Central memory CD8-positive, alpha-beta T cell (primary cell): ENCODE measurements around the gene CSNK1A1.
"Not testable (repeated sequence)": the region's sequence is repeated elsewhere in the genome, so short reads cannot be mapped to it uniquely, and the experiment has no call there.

ENCODE experiments used
- ATAC-seq: fragments of 150-1000 bp; cut with Tn5 transposase; replicated peaks from 2 replicates; pipeline ENCODE4 v1.10.0; 2022; ENCODE audit warnings: mild to moderate bottlenecking, moderate FRiP score, moderate number of reproducible peaks; ENCODE audit not compliant: poor library complexity, severe bottlenecking; ENCODE audit errors: extremely low read depth
- DNase-seq, 2 donors: peaks; one replicate each; pipeline ENCODE4 v3.0.0; 2021; ENCODE audit warnings: low spot score in 2 of 2
- H3K27ac Mint-ChIP-seq: one replicate; pipeline ENCODE4 v1.8.0; 2022; ENCODE audit warnings: low read depth, mild to moderate bottlenecking, moderate library complexity, mixed read lengths
- H3K27me3 Mint-ChIP-seq: one replicate; pipeline ENCODE4 v1.8.0; 2022; ENCODE audit warnings: mixed read lengths
- H3K36me3 Mint-ChIP-seq: one replicate; pipeline ENCODE4 v1.8.0; 2022; ENCODE audit warnings: mild to moderate bottlenecking, moderate library complexity, mixed read lengths; ENCODE audit not compliant: insufficient read depth
- H3K4me1 Mint-ChIP-seq: one replicate; pipeline ENCODE4 v1.8.0; 2022; ENCODE audit warnings: mixed read lengths
- H3K4me3 Mint-ChIP-seq: one replicate; pipeline ENCODE4 v1.8.0; 2022; ENCODE audit warnings: mild to moderate bottlenecking, moderate library complexity, mixed read lengths
- H3K9me3 Mint-ChIP-seq: one replicate; pipeline ENCODE4 v1.8.0; 2022; ENCODE audit warnings: mixed read lengths

CSNK1A1 gene

DNA sequence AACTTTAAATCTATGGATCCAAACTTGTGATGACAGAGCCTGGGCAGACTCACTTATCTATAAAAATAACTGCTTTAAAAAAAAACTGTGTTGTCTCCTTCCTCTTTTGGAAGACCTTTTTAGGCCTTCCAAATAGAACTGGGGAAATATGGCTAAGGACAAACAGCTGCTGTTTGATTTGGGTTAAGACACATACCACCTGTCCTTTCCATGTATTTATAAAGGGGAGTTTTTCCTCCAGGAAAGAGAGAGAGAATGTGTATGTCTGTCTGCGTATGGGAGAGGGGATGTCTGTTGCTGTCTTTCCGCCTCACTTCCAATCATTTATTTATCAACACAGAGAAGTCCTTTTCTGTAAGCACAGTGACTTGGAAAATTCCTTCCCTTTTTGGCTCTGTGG is 32.9 kb upstream of the CSNK1A1 start:
- no peak for ATAC-seq
- no peak for DNase-seq

DNA sequence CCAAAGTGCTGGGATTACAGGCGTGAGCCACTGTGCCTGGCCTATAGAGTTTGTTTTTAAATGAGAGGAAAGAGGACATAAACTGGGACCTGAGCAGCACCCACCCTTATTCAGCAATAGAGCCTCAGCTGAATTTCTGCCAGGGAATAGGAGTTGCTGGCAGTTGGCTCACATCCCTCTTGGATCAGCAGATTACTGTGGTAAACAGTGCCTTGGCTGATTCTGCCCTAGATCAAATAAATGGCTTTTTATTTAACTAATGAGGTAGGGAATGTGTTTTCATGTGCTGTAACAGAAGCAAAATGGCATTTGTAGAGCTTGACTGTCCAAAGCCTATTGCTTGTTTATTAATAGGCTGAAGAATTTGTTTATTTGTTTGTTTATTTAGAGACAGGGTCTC is 32.2 kb upstream of the CSNK1A1 start:
- ATAC-seq (no peak), DNase-seq (no peak)
- peaks cover 23% of the 10 kb centered on the region for H3K27me3 Mint-ChIP-seq
- no peak overlapping the region for H3K27ac Mint-ChIP-seq
- H3K4me1 Mint-ChIP-seq, result no peaks in the 10 kb centered on the region
- no peaks in the 10 kb centered on the region for H3K36me3 Mint-ChIP-seq
- no peaks in the 10 kb centered on the region for H3K9me3 Mint-ChIP-seq
- no peak overlapping the region for H3K4me3 Mint-ChIP-seq

More for the DNA sequence above, 32.9 kb upstream of the CSNK1A1 start:
- Mint-ChIP-seq H3K4me3 (no peak overlapping the region), H3K4me1 (no peaks in the 10 kb centered on the region), H3K27me3 (peaks cover 23% of the 10 kb centered on the region), H3K9me3 (no peaks in the 10 kb centered on the region), H3K27ac (no peak overlapping the region), H3K36me3 (no peaks in the 10 kb centered on the region)

DNA sequence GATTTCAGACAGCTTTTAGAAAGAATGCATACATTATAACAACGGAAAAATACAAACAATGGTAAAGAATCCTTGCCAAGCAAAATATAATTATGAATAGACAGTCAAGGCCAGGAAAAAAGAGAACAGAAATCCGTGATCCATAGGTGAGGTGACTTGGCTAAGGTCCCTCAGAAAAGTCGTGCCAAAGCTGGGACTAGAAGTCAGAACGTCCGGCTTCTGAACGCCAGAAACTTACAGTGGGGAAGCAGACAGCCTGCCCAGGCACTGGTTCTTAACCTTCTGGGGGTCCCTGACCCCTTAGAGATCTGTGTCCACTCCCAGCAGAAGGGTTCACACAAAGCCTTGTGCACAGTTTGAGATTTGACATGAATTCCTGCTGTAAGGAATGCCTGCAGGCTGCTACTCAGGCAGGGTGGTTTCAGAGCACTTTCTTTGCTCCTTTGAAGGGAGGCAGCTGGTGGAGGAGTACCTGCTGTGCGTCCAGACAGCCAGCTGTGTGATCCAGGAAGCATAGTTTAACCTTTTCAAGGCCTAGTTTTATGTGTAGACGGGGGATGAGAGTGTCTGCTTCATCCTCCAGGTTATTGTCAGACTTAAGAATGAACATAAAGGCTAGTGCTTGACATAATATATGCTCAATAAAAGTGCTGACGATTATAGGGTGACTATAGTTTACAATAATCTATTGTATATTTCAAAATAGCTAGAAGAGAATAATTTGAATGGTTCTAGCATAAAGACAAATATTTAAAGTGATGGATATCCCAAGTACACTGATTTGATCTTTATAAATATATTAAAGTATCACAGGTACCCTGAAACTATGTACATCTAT is 30.9 kb upstream of the CSNK1A1 start:
- DNase-seq, result no peak
- Mint-ChIP-seq H3K4me3 (peak overlapping the region; percentile 70), H3K36me3 (no peaks in the 10 kb centered on the region), H3K9me3 (no peaks in the 10 kb centered on the region), H3K4me1 (no peaks in the 10 kb centered on the region), H3K27me3 (peaks cover 23% of the 10 kb centered on the region), H3K27ac (no peak overlapping the region)
- ATAC-seq, result no peak

DNA sequence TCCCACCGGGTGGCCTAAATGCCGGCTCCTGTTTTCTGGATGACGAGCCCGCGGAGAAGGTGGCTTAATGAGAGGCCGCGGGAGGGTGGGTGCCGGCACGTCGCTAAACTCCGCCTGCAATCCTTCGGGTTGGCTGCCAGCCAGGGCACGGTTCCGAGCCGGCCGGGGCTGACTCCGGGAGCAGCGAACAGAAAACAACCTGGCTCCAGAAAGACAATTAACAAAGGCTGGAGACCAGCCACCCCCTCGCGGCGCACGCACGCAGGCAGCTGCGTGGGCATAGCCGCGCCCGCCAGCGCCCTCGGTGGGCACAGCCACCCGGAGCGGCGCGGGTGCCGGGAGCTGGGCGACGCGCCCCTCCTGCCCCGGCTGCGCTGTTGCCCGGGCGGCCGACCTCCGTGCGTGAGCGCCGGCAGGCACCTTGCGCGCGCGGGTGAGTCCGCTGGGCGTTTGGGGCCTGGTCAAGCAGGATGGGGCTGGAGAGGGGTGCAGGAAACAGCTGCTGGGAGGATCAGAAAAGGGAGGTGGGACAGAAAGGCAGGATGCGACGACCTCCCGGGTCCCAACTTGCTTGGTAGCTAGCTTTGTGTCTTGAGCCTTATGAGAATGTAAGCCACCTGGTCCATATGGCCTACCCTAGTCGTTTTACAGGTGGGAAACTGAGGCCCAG is 30.1 kb upstream of the CSNK1A1 start, which contains the start of gene ARHGEF37:
TSS of gene ARHGEF37 (plus strand) at position 307 of the 670 bp plus-strand sequence. CDS start 16,272 bp downstream, outside the sequence.
- peak within 1 kb of the TSS; percentile 70 for H3K4me3 Mint-ChIP-seq
- ATAC-seq (peak; percentile 58), DNase-seq (peak in 1 of 2 donors; percentile 18)
- no peaks in the 10 kb centered on the region for H3K9me3 Mint-ChIP-seq
- no peaks in the 10 kb centered on the region for H3K4me1 Mint-ChIP-seq
- no peak within 1 kb of the TSS for H3K27ac Mint-ChIP-seq
- peaks cover 23% of the 10 kb centered on the region for H3K27me3 Mint-ChIP-seq
- H3K36me3 Mint-ChIP-seq, result no peaks in the 10 kb centered on the region

DNA sequence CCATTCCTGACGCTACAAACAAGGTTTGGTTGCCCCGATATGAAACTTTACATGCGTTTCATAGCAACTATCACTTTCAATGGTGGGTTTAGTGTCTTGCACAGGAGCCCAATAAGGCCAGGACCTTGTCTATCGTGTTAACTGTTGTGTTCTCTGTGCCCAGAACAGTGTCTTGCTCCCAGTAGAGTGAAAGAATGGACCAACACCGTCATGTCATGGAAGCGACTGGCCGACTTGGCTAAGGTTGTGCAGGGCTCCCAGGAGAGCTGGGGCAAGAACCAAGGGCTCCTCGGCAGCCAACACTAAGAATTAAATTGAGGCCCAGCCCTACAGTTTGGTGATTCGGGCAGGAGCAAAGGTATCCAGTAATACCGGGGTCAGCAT is 29.6 kb upstream of the CSNK1A1 start:
- Mint-ChIP-seq H3K27ac (no peak overlapping the region), H3K4me3 (peak overlapping the region; percentile 70), H3K36me3 (no peaks in the 10 kb centered on the region), H3K9me3 (no peaks in the 10 kb centered on the region), H3K4me1 (no peaks in the 10 kb centered on the region), H3K27me3 (peaks cover 23% of the 10 kb centered on the region)
- ATAC-seq, result no peak
- no peak for DNase-seq

DNA sequence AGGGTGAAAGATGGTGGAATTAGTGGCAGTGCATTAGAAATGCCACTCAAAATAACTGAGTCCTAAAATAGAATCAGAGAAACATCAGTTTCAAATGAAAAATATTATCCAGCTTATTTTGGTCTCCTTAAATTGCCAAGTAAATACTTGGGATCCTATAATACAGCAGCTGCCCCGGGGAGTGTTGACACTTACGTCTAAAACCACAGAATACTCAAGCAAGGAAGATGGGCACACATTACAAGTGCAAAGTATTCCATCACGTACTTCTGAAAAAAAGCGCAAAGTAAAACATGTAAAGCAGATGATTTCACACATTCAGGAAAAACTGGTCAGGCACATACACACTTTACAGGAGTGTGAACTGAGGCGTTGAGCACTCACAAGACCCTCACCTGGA is 27.7 kb upstream of the CSNK1A1 start:
- Mint-ChIP-seq H3K4me1 (no peaks in the 10 kb centered on the region), H3K36me3 (no peaks in the 10 kb centered on the region), H3K27ac (no peak overlapping the region), H3K27me3 (peaks cover 23% of the 10 kb centered on the region), H3K4me3 (no peak overlapping the region), H3K9me3 (no peaks in the 10 kb centered on the region)
- ATAC-seq (no peak), DNase-seq (no peak)

DNA sequence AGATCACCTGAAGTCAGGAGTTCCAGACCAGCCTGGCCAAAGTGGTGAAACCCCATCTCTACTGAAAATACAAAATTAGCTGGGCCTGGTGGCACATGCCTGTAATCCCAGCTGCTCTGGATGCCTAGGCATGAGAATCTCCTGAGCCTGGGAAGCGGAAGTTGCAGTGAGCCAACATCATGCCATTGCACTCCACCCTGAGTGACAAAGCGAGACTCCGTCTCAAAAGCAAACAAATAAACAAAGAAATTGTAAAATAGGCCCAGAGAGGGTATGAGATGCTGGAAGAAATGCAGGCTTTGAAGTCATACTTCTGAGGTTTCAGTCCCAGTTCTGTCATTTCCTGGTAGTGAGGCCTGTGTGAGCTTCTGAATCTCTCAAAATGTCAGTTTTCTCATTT is 24.8 kb upstream of the CSNK1A1 start:
- no peak overlapping the region for H3K27ac Mint-ChIP-seq
- no peak for DNase-seq

DNA sequence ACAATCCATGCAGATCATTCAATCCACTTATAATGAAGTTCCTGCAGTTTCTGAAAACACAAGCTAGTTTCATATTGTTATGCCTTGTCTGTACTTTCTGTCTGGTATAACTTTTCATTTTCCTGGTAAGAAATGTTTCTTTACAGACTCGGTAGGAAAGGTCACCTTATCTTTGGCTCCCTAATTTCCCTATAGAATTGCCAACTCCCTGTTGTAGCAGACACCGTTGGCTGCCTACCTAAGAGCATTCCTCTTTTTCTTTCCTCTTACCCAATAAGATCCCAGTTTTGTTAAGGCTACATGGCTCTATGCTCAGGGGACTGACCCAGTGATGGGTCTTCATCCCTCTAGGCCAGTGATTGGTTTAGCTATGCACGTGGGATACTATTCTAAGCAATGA is 23.9 kb upstream of the CSNK1A1 start:
- H3K27me3 Mint-ChIP-seq, result peaks cover 4% of the 10 kb centered on the region
- DNase-seq (no peak), ATAC-seq (no peak)
- no peak overlapping the region for H3K4me3 Mint-ChIP-seq
- no peaks in the 10 kb centered on the region for H3K36me3 Mint-ChIP-seq
- H3K9me3 Mint-ChIP-seq, result no peaks in the 10 kb centered on the region
- no peaks in the 10 kb centered on the region for H3K4me1 Mint-ChIP-seq
- no peak overlapping the region for H3K27ac Mint-ChIP-seq

More for the DNA sequence above, 24.8 kb upstream of the CSNK1A1 start:
- Mint-ChIP-seq H3K36me3 (no peaks in the 10 kb centered on the region), H3K9me3 (no peaks in the 10 kb centered on the region), H3K4me3 (no peak overlapping the region), H3K27me3 (peaks cover 13% of the 10 kb centered on the region), H3K4me1 (no peaks in the 10 kb centered on the region)
- ATAC-seq, result no peak

DNA sequence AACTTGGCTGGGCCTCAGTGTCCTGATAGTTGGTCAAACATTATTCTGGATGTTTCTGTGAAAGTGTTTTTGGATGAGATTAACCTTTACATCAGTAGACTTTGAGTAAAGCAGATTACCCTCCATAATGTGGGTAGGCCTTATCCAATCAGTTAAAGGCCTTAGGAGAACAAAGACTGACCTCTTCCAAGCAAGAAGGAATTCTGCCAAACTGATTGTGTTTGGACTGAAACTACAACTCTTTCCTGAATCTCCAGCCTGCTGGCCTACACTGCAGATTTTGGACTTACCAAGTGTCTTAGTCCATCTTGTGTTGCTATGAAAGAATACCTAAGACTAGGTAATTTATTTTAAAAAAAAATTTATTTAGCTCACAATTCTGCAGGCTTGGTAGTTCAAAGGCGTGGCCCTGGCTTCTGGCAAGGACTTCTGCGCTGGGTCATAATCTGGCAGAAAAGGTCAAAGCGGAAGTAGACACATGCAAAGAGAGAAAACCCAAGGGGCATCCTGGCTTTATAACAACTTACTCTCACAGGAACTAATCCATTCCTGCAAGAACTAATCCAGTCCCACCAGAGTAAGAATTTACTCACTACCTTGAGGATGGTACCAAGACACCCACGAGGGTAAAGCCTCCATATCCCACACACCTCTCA is 21.5 kb upstream of the CSNK1A1 start:
- Mint-ChIP-seq H3K36me3 (no peaks in the 10 kb centered on the region), H3K4me1 (no peaks in the 10 kb centered on the region), H3K4me3 (no peak overlapping the region), H3K27me3 (no peaks in the 10 kb centered on the region), H3K27ac (no peak overlapping the region), H3K9me3 (no peaks in the 10 kb centered on the region)
- DNase-seq (no peak), ATAC-seq (no peak)

DNA sequence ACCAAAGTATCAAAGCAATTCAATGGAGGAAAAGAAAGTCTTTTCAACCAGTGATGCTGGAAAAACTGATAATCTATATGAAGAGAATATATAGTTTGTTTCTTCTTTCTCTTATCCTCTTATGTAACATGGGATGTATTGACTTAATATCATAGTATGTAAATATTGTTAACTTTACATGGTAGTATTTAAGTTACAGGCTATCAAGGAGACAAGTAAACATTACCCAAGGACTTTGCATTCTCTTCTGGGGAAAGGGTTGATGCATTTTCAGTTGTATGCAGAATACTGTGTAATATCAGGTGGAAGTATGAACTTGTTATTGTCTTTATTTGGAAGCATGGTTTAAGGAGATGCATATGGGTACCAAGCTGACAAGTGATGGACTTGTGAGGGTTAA is 20.9 kb upstream of the CSNK1A1 start:
- H3K27me3 Mint-ChIP-seq, result no peaks in the 10 kb centered on the region
- H3K36me3 Mint-ChIP-seq, result no peaks in the 10 kb centered on the region
- ATAC-seq, result no peak
- H3K4me3 Mint-ChIP-seq, result no peak overlapping the region
- no peak overlapping the region for H3K27ac Mint-ChIP-seq
- no peaks in the 10 kb centered on the region for H3K4me1 Mint-ChIP-seq
- no peak for DNase-seq
- no peaks in the 10 kb centered on the region for H3K9me3 Mint-ChIP-seq

DNA sequence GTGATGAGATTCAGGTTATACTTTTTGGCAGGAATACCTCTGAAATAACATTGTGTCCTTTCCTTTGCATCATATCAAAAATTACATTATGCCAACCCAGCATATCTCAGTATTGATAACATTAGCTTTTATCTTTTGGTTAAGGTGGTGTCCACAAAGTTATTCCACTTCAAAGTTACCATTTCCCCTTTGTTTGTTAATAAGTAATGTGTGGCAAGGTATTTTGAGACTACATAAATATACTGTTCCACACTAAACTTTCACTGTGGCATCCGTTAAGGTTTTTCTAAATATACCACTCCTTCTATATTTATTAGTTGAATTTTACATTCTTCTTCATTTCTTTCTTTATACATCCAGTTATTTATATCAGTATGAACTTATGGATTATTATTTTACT is 16.0 kb upstream of the CSNK1A1 start:
- DNase-seq (no peak), ATAC-seq (no peak)
- Mint-ChIP-seq H3K4me1 (no peaks in the 10 kb centered on the region), H3K4me3 (no peak overlapping the region), H3K36me3 (no peaks in the 10 kb centered on the region), H3K27me3 (no peaks in the 10 kb centered on the region), H3K27ac (no peak overlapping the region), H3K9me3 (no peaks in the 10 kb centered on the region)

DNA sequence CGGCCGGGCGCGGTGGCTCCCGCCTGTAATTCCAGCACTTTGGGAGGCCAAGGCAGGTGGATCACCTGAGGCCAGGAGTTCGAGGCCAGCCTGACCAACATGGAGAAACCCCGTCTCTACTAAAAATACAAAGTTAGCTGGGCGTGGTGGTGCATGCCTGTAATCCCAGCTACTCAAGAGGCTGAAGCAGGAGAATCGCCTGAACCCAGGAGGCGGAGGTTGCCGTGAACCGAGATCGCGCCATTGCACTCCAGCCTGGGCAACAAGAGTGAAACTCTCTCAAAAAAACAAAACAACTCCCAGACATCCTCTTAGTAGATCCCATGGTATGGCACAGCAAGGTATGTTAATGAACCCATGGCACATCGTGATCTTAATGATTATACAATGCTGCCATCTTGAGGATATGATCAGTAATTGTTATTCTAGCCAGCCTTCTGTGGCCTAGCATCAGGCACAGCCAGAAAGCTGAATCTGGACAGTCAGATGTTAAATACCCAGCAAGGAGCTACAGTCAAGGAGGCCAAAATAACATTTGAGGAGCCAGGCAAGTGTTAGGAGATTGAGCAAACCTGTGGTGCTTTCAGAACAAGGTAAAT is 13.4 kb upstream of the CSNK1A1 start:
- H3K9me3 Mint-ChIP-seq, H3K4me1 Mint-ChIP-seq, H3K27ac Mint-ChIP-seq, H3K27me3 Mint-ChIP-seq, H3K36me3 Mint-ChIP-seq, DNase-seq, H3K4me3 Mint-ChIP-seq: not testable (repeated sequence)
- ATAC-seq, result peak; percentile 79
